ENCODE results near the gene GJC2.

Gene GJC2

GRCh38 chr1:228175316-228176023 is 25.7 kb downstream of the GJC2 start:
- Histone ChIP-seq H3K36me3 (peaks cover 6% of the 10 kb centered on the region), H3K4me3 (ENCODE audit: low read depth, low read length) (no peak overlapping the region)
- TF ChIP-seq CTCF (IDR thresholded peaks at IDR 0.05; ENCODE audit: low read depth, low read length) = no peak

DNA sequence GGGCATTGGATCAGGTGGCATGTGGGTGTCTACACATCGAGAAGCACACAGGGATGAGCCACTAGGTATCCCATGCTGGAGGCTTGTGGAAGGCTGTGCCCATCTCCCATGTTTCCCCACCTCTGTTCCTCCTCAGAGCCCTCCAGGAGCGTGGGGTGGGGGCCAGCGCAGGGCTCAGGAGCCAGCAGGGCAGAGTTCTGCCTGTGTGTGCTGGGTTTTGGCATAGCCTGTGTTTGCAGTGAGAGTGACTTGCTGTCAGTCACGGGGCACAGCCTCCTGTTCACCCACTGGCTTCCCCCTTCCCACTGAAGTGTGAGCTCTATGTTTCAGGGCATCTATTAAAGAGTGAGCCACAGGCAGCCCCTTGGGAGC is 26.3 kb downstream of the GJC2 start:
- TF ChIP-seq CTCF (IDR thresholded peaks at IDR 0.05; ENCODE audit: low read depth, low read length) = no peak
- peaks cover 6% of the 10 kb centered on the region for H3K36me3 ChIP-seq
- DNase-seq = no peak
- no peaks in the 10 kb centered on the region for H3K27me3 ChIP-seq
- H3K4me1 ChIP-seq = peaks cover 6% of the 10 kb centered on the region; the same call in 1 of the 2 replicates
- H3K9me3 ChIP-seq = no peaks in the 10 kb centered on the region
- H3K4me3 ChIP-seq (ENCODE audit: low read depth, low read length) = no peak overlapping the region

More at GRCh38 chr1:228175316-228176023, 25.7 kb downstream of the GJC2 start:
- H3K27me3 ChIP-seq = no peaks in the 10 kb centered on the region
- H3K4me1 ChIP-seq = peaks cover 6% of the 10 kb centered on the region; the same call in 1 of the 2 replicates
- DNase-seq = no peak
- no peaks in the 10 kb centered on the region for H3K9me3 ChIP-seq

- Histone ChIP-seq H3K36me3 (peaks cover 6% of the 10 kb centered on the region), H3K27me3 (no peaks in the 10 kb centered on the region), H3K4me1 (peaks cover 6% of the 10 kb centered on the region; the same call in 1 of the 2 replicates), H3K4me3 (ENCODE audit: low read depth, low read length) (no peak overlapping the region), H3K9me3 (no peaks in the 10 kb centered on the region)
- no peak for DNase-seq
- no peak for TF ChIP-seq CTCF (IDR thresholded peaks at IDR 0.05; ENCODE audit: low read depth, low read length)
These were observed 26.9 kb downstream of the GJC2 start for GRCh38 chr1:228176461-228177182.

DNA sequence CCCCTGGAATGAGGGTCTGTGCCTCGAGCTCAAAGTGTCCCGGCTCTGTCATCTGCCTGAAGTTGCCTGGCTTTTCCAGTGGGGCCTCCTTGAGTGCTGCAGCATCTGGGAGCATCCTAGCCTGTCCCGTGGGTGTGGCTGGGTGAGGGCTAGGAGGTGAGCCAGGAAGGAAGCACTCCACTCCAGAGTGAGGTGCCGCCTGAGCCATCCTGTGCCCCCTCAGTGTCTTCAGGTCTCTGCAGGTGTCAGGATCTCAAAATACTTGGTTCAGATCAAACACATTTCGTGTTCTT is 27.4 kb downstream of the GJC2 start:
- Histone ChIP-seq H3K36me3 (peaks cover 6% of the 10 kb centered on the region), H3K4me1 (peaks cover 6% of the 10 kb centered on the region; the same call in 1 of the 2 replicates), H3K27me3 (no peaks in the 10 kb centered on the region), H3K9me3 (no peaks in the 10 kb centered on the region), H3K4me3 (ENCODE audit: low read depth, low read length) (no peak overlapping the region)
- no peak for DNase-seq
- TF ChIP-seq CTCF (IDR thresholded peaks at IDR 0.05; ENCODE audit: low read depth, low read length) = no peak

GRCh38 chr1:228177721-228178710 is 28.3 kb downstream of the GJC2 start:
- Histone ChIP-seq H3K36me3 (peaks cover 6% of the 10 kb centered on the region), H3K9me3 (no peaks in the 10 kb centered on the region), H3K4me3 (ENCODE audit: low read depth, low read length) (no peak overlapping the region), H3K4me1 (peaks cover 6% of the 10 kb centered on the region; the same call in 1 of the 2 replicates), H3K27me3 (no peaks in the 10 kb centered on the region)
- DNase-seq = no peak
- TF ChIP-seq CTCF (IDR thresholded peaks at IDR 0.05; ENCODE audit: low read depth, low read length) = no peak
